ENCODE measurements around the gene FNDC3A.
"Not testable (repeated sequence)": the region's sequence is repeated elsewhere in the genome, so short reads cannot be mapped to it uniquely, and the experiment has no call there.

FNDC3A gene

DNA sequence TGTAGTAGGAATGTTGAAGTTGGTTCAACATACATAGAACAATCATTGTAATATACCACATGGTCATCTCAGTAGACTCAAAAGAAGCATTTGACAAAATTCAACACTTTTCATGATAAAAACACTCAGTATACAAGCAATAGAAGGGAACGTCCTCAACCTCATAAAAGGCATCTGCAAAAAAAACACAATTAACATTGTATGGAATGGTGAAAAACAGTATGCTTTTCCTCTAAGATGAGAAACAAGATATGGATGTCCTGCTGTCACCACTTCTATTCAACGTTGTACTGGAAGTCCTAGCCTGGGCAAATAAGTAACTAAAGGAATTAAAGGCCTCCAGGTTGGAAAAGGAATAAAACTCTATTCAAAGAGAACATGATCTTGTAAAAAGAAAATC lies 54.5 kb downstream of the FNDC3A start:
- in situ Hi-C loops (cut with MboI; ENCODE audit: low sequenced_read_pairs): no loop called here
- no peak overlapping the region for H3K4me3 ChIP-seq
- H3K36me3 ChIP-seq (replicated peaks): no peaks in the 10 kb centered on the region
- H3K9me3 ChIP-seq: no peaks in the 10 kb centered on the region
- no peaks in the 10 kb centered on the region for H3K4me1 ChIP-seq
- DNase-seq (ENCODE audit: low spot score in 2 of 2): no peak
- no peaks in the 10 kb centered on the region for H3K27me3 ChIP-seq (ENCODE audit: low read depth)

DNA sequence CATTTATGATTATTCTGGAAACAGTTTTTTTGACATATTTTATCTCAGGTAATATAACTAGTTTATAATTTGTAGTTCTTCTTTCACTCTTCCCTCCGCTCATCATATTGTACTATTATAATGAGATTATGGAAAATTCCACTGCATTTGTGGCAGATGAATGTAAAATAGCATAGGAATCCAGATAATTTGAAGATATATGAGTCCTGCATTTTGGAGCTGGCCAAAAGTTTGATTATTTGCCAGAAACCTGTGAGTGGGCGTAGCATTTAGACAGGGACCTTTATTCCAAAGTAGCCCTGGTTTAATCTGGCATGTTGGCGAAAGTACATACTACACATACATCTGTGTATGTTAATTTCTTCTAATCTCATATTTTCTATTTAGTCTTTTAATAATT lies 65.2 kb downstream of the FNDC3A start:
- H3K36me3 ChIP-seq (replicated peaks): no peaks in the 10 kb centered on the region
- no peak for DNase-seq (ENCODE audit: low spot score in 2 of 2)
- in situ Hi-C loops (cut with MboI; ENCODE audit: low sequenced_read_pairs): no loop called here
- H3K9me3 ChIP-seq: no peaks in the 10 kb centered on the region
- H3K4me1 ChIP-seq: no peaks in the 10 kb centered on the region
- no peak overlapping the region for H3K4me3 ChIP-seq
- H3K27me3 ChIP-seq (ENCODE audit: low read depth): no peaks in the 10 kb centered on the region

DNA sequence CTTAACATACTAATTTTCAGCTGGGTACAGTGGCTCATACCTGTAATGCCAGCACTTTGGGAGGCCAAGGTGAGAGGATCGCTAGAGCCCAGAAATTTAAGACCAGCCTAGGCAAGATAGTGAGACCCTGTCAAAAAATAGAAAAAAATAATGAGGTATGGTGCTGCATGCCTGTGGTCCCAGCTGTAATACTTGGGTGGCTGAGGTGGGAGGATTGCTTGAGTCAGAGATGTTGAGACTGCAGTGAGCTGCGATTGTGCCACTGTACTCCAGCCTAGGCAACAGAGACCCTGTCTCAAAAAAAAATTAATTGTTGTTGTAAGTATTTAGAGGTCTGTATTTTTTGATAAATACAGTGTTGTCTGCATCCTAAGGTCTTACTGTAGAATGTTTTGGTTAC lies 66.8 kb downstream of the FNDC3A start:
- Histone ChIP-seq H3K9me3 (no peaks in the 10 kb centered on the region), H3K4me1 (no peaks in the 10 kb centered on the region), H3K36me3 (replicated peaks) (no peaks in the 10 kb centered on the region), H3K27me3 (ENCODE audit: low read depth) (no peaks in the 10 kb centered on the region), H3K4me3 (no peak overlapping the region)
- in situ Hi-C loops (cut with MboI; ENCODE audit: low sequenced_read_pairs): no loop called here
- no peak for DNase-seq (ENCODE audit: low spot score in 2 of 2)

GRCh38 chr13:49044008-49044407 lies 68.3 kb downstream of the FNDC3A start:
- in situ Hi-C loops (cut with MboI; ENCODE audit: low sequenced_read_pairs): no loop called here
- no peak for DNase-seq (ENCODE audit: low spot score in 2 of 2)
- no peaks in the 10 kb centered on the region for H3K36me3 ChIP-seq (replicated peaks)
- H3K4me1 ChIP-seq: no peaks in the 10 kb centered on the region
- no peaks in the 10 kb centered on the region for H3K27me3 ChIP-seq (ENCODE audit: low read depth)
- H3K9me3 ChIP-seq: no peaks in the 10 kb centered on the region
- H3K4me3 ChIP-seq: no peak overlapping the region

- H3K4me1 ChIP-seq: no peaks in the 10 kb centered on the region
- no peaks in the 10 kb centered on the region for H3K36me3 ChIP-seq (replicated peaks)
- DNase-seq (ENCODE audit: low spot score in 2 of 2): no peak
- in situ Hi-C loops (cut with MboI; ENCODE audit: low sequenced_read_pairs): no loop called here
- H3K27me3 ChIP-seq (ENCODE audit: low read depth): no peaks in the 10 kb centered on the region
- no peaks in the 10 kb centered on the region for H3K9me3 ChIP-seq
- no peak overlapping the region for H3K4me3 ChIP-seq
Measured at GRCh38 chr13:49044836-49045235, 69.1 kb downstream of the FNDC3A start.

DNA sequence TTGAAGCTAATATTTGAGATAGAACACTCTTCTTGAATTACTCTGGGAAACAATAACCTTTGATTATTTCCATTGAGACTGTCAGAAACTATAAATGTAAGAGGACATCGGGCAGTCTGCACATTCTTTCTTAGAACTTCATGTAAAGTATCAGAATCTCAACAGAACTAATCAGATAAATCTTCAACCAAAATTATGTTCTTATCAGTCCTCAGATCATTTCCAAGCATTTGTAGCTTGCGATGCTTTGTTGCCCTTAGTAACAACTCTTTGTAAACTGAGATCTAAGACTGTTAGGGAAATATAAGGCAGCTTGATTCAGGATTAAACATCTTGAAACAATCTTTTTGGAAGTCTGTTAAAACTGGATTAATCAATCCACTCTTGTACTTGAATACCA lies 70.3 kb downstream of the FNDC3A start:
- Histone ChIP-seq H3K36me3 (replicated peaks) (no peaks in the 10 kb centered on the region), H3K4me1 (no peaks in the 10 kb centered on the region), H3K27me3 (ENCODE audit: low read depth) (no peaks in the 10 kb centered on the region), H3K4me3 (no peak overlapping the region), H3K9me3 (no peaks in the 10 kb centered on the region)
- no peak for DNase-seq (ENCODE audit: low spot score in 2 of 2)
- in situ Hi-C loops (cut with MboI; ENCODE audit: low sequenced_read_pairs): no loop called here

DNA sequence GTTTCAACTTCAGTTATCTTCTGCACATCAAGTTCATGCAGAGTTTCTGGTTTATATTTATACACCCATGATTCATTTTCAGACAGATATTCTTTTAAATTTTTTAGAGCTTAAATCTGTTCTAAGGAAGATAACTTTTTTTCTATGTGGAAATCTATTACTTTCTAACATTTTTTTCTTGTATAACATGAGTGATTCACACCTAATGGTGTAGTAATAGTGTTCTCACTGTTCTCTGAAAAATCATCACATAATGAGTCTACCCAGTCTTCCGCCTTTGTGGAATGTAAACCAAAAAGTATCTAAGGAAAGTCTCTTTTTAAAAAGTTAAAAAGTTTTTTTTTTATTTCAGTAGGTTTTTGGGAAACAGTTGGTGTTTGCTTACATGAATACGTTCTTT lies 70.8 kb downstream of the FNDC3A start:
- no peaks in the 10 kb centered on the region for H3K4me1 ChIP-seq
- no peak overlapping the region for H3K4me3 ChIP-seq
- no peaks in the 10 kb centered on the region for H3K36me3 ChIP-seq (replicated peaks)
- in situ Hi-C loops (cut with MboI; ENCODE audit: low sequenced_read_pairs): no loop called here
- no peaks in the 10 kb centered on the region for H3K27me3 ChIP-seq (ENCODE audit: low read depth)
- H3K9me3 ChIP-seq: no peaks in the 10 kb centered on the region
- DNase-seq (ENCODE audit: low spot score in 2 of 2): no peak

DNA sequence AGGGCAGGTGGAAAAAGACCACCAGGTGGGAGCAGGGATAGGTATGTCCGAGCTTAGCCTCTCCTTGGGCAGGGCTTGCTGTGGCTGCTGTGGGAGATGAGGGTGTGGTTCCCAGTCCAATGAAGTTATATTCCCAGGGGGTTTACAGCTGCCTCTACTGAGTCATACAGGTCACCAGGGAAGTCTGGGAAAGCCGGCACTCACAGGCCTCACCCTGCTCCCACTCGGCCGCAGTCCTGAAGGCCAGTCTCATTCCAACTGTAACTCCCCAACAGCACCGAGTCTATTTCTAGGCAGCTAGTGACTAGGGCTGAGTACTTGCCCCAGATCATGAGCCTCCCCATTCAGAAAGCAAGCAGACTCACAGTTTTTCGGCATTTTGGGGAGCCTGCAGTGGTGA lies 77.1 kb downstream of the FNDC3A start:
- no peak for DNase-seq (ENCODE audit: low spot score in 2 of 2)

GRCh38 chr13:49053215-49053614 lies 77.5 kb downstream of the FNDC3A start:
- Histone ChIP-seq H3K27me3 (ENCODE audit: low read depth) (no peaks in the 10 kb centered on the region), H3K4me1 (peaks cover 6% of the 10 kb centered on the region; the same call in 1 of the 2 replicates), H3K36me3 (replicated peaks) (no peaks in the 10 kb centered on the region), H3K4me3 (no peak overlapping the region), H3K9me3 (no peaks in the 10 kb centered on the region; the same call in 1 of the 2 replicates)
- in situ Hi-C loops (cut with MboI; ENCODE audit: low sequenced_read_pairs): no loop called here
- no peak for DNase-seq (ENCODE audit: low spot score in 2 of 2)

More for the DNA sequence above, 77.1 kb downstream of the FNDC3A start:
- Histone ChIP-seq H3K36me3 (replicated peaks) (no peaks in the 10 kb centered on the region), H3K27me3 (ENCODE audit: low read depth) (no peaks in the 10 kb centered on the region), H3K4me3 (no peak overlapping the region), H3K4me1 (peaks cover 6% of the 10 kb centered on the region; the same call in 1 of the 2 replicates), H3K9me3 (no peaks in the 10 kb centered on the region; the same call in 1 of the 2 replicates)
- in situ Hi-C loops (cut with MboI; ENCODE audit: low sequenced_read_pairs): no loop called here

GRCh38 chr13:49053906-49054305 lies 78.2 kb downstream of the FNDC3A start:
- in situ Hi-C loops (cut with MboI; ENCODE audit: low sequenced_read_pairs): no loop called here
- Histone ChIP-seq H3K36me3 (replicated peaks) (no peaks in the 10 kb centered on the region), H3K9me3 (no peaks in the 10 kb centered on the region; the same call in 1 of the 2 replicates), H3K27me3 (ENCODE audit: low read depth) (no peaks in the 10 kb centered on the region), H3K4me3 (no peak overlapping the region), H3K4me1 (peaks cover 6% of the 10 kb centered on the region; the same call in 1 of the 2 replicates)
- no peak for DNase-seq (ENCODE audit: low spot score in 2 of 2)

- Histone ChIP-seq H3K27me3 (ENCODE audit: low read depth) (no peaks in the 10 kb centered on the region), H3K9me3 (no peaks in the 10 kb centered on the region; the same call in 1 of the 2 replicates), H3K4me1 (peaks cover 6% of the 10 kb centered on the region; the same call in 1 of the 2 replicates), H3K4me3 (no peak overlapping the region), H3K36me3 (replicated peaks) (no peaks in the 10 kb centered on the region)
- no peak for DNase-seq (ENCODE audit: low spot score in 2 of 2)
- in situ Hi-C loops (cut with MboI; ENCODE audit: low sequenced_read_pairs): no loop called here
Measured at GRCh38 chr13:49055021-49055420, 79.3 kb downstream of the FNDC3A start.

DNA sequence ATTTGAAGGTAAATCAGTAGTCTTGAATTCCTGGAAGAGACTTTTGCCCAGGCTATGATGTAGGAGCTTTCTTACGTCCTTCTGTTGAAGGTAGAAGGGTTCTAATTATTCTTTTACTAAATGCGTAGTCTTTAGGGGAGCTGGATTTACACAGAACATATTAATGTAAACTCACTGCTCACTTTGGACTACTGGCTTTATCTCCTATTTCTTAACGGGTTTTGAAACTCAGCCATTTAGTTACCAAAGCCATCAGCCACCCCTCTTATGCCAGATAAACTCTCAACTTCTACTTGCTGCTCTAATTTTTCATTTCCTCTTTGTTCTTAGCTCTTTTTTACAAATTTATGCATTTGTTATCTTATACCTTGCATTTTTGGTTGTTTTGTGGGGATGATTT lies 81.5 kb downstream of the FNDC3A start:
- in situ Hi-C loops (cut with MboI; ENCODE audit: low sequenced_read_pairs): no loop called here
- no peak for DNase-seq (ENCODE audit: low spot score in 2 of 2)
- H3K9me3 ChIP-seq: no peaks in the 10 kb centered on the region
- no peaks in the 10 kb centered on the region for H3K27me3 ChIP-seq (ENCODE audit: low read depth)
- no peaks in the 10 kb centered on the region for H3K36me3 ChIP-seq (replicated peaks)
- peaks cover 6% of the 10 kb centered on the region; the same call in 1 of the 2 replicates for H3K4me1 ChIP-seq
- no peak overlapping the region for H3K4me3 ChIP-seq

DNA sequence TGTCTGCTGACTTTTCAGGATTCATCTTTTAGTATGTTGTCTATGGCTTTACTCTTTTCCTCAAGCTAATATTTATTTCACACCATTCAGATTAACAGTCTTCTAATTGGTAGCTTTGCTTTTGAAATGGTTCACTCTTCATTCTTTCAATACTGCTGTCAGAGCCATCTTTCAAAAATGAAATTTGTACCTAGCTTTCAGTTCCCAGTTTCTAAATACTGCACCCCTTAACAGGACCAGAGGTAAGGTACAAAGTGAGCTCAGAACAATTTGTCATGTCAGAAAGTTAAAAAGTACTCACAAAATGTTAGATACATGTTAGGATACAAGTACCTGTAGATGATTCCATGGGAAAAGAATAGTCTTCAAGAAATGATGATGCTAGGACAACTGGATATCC lies 83.0 kb downstream of the FNDC3A start:
- H3K27me3 ChIP-seq (ENCODE audit: low read depth): no peaks in the 10 kb centered on the region
- in situ Hi-C loops (cut with MboI; ENCODE audit: low sequenced_read_pairs): no loop called here
- no peak for DNase-seq (ENCODE audit: low spot score in 2 of 2)
- H3K4me1 ChIP-seq: peaks cover 2% of the 10 kb centered on the region; the same call in 1 of the 2 replicates
- no peaks in the 10 kb centered on the region for H3K36me3 ChIP-seq (replicated peaks)
- H3K9me3 ChIP-seq: no peaks in the 10 kb centered on the region
- no peak overlapping the region for H3K4me3 ChIP-seq

DNA sequence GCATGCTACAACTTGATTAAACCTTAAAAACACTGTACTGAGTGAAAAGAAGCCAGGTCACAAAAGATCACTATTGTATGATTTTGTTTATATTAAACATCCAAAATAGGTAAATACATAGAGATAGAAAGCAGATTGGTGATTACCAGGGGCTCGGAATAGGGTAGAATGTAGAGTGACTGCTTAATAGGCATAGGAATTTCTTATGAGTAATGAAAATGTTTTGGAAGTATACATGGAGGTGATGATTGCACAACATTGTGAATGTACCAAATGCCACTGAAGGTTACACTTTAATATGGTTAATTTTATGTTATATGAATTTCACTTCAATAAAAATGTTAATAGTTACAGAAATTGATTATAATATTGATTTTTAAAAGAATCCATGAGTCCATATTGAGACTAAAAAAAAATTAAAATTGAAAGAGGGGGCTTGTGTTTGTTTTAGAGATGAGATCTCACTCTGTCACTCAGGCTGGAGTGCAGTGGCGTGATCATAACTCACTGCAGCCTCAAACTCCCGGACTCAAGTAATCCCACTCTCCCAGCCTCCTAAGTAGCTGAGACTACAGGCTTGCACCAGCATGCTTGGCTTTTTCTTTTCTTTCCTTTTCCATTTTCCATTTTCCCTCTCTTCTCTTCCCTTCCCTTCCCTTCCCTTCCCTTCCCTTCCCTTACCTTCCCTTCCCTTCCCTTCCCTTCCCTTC lies 85.1 kb downstream of the FNDC3A start:
- no peaks in the 10 kb centered on the region for H3K36me3 ChIP-seq (replicated peaks)
- no peak for DNase-seq (ENCODE audit: low spot score in 2 of 2)
- H3K27me3 ChIP-seq (ENCODE audit: low read depth): no peaks in the 10 kb centered on the region
- H3K4me1 ChIP-seq: no peaks in the 10 kb centered on the region; the same call in none of the 2 replicates
- in situ Hi-C loops (cut with MboI; ENCODE audit: low sequenced_read_pairs): no loop called here
- no peaks in the 10 kb centered on the region for H3K9me3 ChIP-seq
- H3K4me3 ChIP-seq: no peak overlapping the region

GRCh38 chr13:49061388-49061752 lies 85.7 kb downstream of the FNDC3A start:
- DNase-seq (ENCODE audit: low spot score in 2 of 2); H3K4me1 ChIP-seq; H3K36me3 ChIP-seq (replicated peaks); H3K9me3 ChIP-seq; H3K4me3 ChIP-seq; in situ Hi-C loops (cut with MboI; ENCODE audit: low sequenced_read_pairs); H3K27me3 ChIP-seq (ENCODE audit: low read depth): not testable (repeated sequence)
